H1 (cell line): ENCODE data around the gene CHST1.

Source experiments
- CBX5 ChIP-seq: fragments of 300-800, 300-1000 bp; sonication (generic); IDR thresholded peaks from 2 replicates; pipeline ENCODE4 v1.7.1; 2016; ENCODE audit warnings: antibody characterized with exemption, low read length, low read depth
- EZH2 ChIP-seq: fragments of 200-600 bp; sonication (generic); IDR thresholded peaks from 2 replicates; pipeline ENCODE4 v1.7.1; 2012; ENCODE audit warnings: low read depth, mild to moderate bottlenecking, moderate library complexity, low read length, inconsistent platforms; ENCODE audit not compliant: severe bottlenecking
- JUND ChIP-seq: IDR thresholded peaks from 2 replicates; pipeline ENCODE4 v1.6.1; 2011; ENCODE audit warnings: mild to moderate bottlenecking, improper control_type of control experiment, low read length
- POLR2A ChIP-seq, 2 experiments: IDR thresholded peaks; 1 replicate in 1 of 2; 2 replicates in 1 of 2; pipeline ENCODE4 v1.6.1; 2011; ENCODE audit warnings: low read depth in 2 of 2, low read length in 2 of 2, mild to moderate bottlenecking in 2 of 2; ENCODE audit errors: control extremely low read depth in 1 of 2
- POLR2AphosphoS5 ChIP-seq: IDR thresholded peaks from 2 replicates; pipeline ENCODE4 v1.6.1; 2011; ENCODE audit warnings: low read depth, low read length
- RAD21 ChIP-seq, 2 experiments: IDR thresholded peaks in 1 of 2; conservative IDR thresholded peaks in 1 of 2; 2 replicates each; pipeline ENCODE4 v1.6.1; 2011; ENCODE audit warnings: low read depth in 2 of 2, low read length in 2 of 2, improper control_type of control experiment in 1 of 2, inconsistent platforms in 1 of 2, mild to moderate bottlenecking in 1 of 2, moderate library complexity in 1 of 2
- RBBP5 ChIP-seq: IDR thresholded peaks from 2 replicates; pipeline ENCODE4 v1.7.1; 2012; ENCODE audit warnings: low read depth, mild to moderate bottlenecking, inconsistent platforms, low read length, moderate library complexity, borderline replicate concordance
- SIN3A ChIP-seq, 2 experiments: IDR thresholded peaks in 1 of 2; conservative IDR thresholded peaks in 1 of 2; 2 replicates each; pipeline ENCODE4 v1.6.1; 2011 to 2012; ENCODE audit warnings: low read length in 2 of 2, improper control_type of control experiment in 1 of 2, low read depth in 1 of 2, mild to moderate bottlenecking in 1 of 2
- TAF1 ChIP-seq: IDR thresholded peaks from 2 replicates; pipeline ENCODE4 v1.6.1; 2011; ENCODE audit warnings: mild to moderate bottlenecking, low read depth, low read length
- TF ChIP-seq, protein P1 (sequence below), 3 experiments: IDR thresholded peaks; 1 replicate in 2 of 3; 2 replicates in 1 of 3; pipeline versions ENCODE4 v1.5.1 to v1.6.1; 2011; ENCODE audit warnings: low read length in 3 of 3, mild to moderate bottlenecking in 3 of 3, inconsistent platforms in 2 of 3, low read depth in 1 of 3, moderate library complexity in 1 of 3; ENCODE audit not compliant: insufficient read depth in 1 of 3; ENCODE audit errors: control extremely low read depth in 1 of 3

- TF ChIP-seq RBBP5 (no peak), EZH2 (no peak), POLR2AphosphoS5 (no peak), POLR2A (IDR thresholded peaks at IDR 0.05; ENCODE audit: control extremely low read depth in 1 of 2, low read depth in 2 of 2, low read length in 2 of 2) (no peak), CBX5 (no peak), RAD21 (IDR thresholded peaks at IDR 0.05 in 1 of 2, conservative IDR thresholded peaks at IDR 0.05 in 1 of 2; ENCODE audit: low read depth in 2 of 2, low read length in 2 of 2) (no peak), JUND (no peak), SIN3A (conservative IDR thresholded peaks at IDR 0.05 in 1 of 2, IDR thresholded peaks at IDR 0.05 in 1 of 2; ENCODE audit: low read depth in 1 of 2, low read length in 2 of 2) (no peak), TAF1 (no peak)
- TF ChIP-seq, protein P1, sequence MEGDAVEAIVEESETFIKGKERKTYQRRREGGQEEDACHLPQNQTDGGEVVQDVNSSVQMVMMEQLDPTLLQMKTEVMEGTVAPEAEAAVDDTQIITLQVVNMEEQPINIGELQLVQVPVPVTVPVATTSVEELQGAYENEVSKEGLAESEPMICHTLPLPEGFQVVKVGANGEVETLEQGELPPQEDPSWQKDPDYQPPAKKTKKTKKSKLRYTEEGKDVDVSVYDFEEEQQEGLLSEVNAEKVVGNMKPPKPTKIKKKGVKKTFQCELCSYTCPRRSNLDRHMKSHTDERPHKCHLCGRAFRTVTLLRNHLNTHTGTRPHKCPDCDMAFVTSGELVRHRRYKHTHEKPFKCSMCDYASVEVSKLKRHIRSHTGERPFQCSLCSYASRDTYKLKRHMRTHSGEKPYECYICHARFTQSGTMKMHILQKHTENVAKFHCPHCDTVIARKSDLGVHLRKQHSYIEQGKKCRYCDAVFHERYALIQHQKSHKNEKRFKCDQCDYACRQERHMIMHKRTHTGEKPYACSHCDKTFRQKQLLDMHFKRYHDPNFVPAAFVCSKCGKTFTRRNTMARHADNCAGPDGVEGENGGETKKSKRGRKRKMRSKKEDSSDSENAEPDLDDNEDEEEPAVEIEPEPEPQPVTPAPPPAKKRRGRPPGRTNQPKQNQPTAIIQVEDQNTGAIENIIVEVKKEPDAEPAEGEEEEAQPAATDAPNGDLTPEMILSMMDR (IDR thresholded peaks at IDR 0.05; ENCODE audit: control extremely low read depth in 1 of 3, insufficient read depth in 1 of 3, low read depth in 1 of 3, low read length in 3 of 3), result no peak
Observed at GRCh38 chr11:45659031-45659817, 6.2 kb downstream of the CHST1 start.
